D721Med (cell line): ENCODE data around the gene NPC2.

Experiments used
- DNase-seq: peaks from one replicate; pipeline ENCODE4 v3.0.0; 2011; ENCODE audit warnings: low spot score; ENCODE audit not compliant: insufficient read length
- FAIRE-seq: peaks from 2 replicates; lab custom pipeline; 2011; peaks lifted over from hg19 to GRCh38; lab: Jason Lieb, UNC
- CTCF ChIP-seq: IDR thresholded peaks from 2 replicates; pipeline ENCODE4 v1.5.1; 2012; ENCODE audit warnings: mild to moderate bottlenecking, control low read depth; ENCODE audit not compliant: insufficient read depth; ENCODE audit errors: missing control alignments

The NPC2 gene

GRCh38 chr14:74493343-74494261, 497 bp upstream of the NPC2 start, which contains the start of gene ISCA2:
Gene ISCA2 (plus strand): TSS chr14:74493765. CDS start chr14:74493775, 10 bp downstream.
- no peak for FAIRE-seq
- peak; percentile 89 for DNase-seq
- no peak for TF ChIP-seq CTCF

DNA sequence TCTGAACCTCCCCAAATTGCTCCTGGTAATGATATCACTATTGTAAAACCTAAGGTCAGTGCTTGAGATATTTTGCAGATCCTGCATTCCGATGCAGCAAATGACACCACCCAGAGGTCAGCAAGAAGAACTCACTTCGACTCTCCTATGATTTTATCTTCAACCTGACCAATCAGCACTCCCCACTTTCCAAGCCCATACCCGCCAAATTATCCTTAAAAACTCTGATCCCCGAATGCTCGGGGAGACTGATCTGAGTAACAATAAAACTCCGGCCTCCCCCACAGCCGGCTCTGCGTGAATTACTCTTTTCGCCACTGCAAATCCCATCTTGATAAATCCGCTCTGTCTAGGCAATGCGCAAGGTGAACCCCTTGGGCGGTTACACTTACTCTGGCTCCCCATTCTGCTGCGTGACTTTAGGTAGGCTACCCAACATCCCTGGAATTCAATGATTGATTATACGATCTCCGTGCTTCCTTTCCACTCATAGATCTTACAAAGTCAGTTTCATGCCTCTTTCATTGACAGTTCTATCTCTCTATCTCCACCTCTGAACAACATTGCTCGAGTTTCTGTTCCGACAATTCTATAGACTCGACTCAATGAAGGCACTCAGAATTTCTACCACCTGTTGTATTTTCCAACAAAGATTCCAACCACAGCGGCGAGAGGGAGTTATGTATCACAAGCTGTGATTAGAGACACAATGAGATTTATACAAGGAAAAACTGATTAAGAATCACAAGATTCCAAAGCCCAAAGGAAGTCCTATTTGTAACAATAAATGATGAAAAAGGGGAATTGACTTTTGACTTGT, 939 bp downstream of the NPC2 start:
- DNase-seq (no peak), FAIRE-seq (no peak)
- TF ChIP-seq CTCF = no peak

- no peak for TF ChIP-seq CTCF
- FAIRE-seq = no peak
Measured at GRCh38 chr14:74490486-74490885, 2.6 kb downstream of the NPC2 start.

GRCh38 chr14:74488786-74489397, 4.2 kb downstream of the NPC2 start:
- no peak for FAIRE-seq
- no peak for TF ChIP-seq CTCF
- DNase-seq = no peak

More at GRCh38 chr14:74490486-74490885, 2.6 kb downstream of the NPC2 start:
- no peak for DNase-seq

GRCh38 chr14:74486164-74486563, 6.9 kb downstream of the NPC2 start:
- DNase-seq = no peak
- no peak for TF ChIP-seq CTCF

DNA sequence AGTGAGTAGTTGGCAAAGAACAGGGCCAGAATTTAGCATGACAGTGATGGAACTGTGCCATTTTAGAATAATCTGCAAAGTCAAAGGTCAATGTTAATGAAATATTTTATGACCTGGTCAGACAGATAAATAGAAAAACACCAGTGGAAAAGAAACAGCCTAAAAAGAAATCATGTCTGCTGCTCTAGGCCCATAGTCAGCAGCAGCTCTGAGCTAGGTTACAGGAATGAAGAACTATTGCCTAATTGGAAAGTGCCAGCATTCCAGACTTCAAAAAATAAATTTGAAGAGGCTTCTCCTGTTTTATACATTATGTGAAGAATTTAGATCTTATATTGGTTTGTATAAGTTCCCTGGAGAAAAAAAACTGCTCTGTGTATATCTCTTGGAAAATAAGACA, 9.8 kb downstream of the NPC2 start:
- TF ChIP-seq CTCF = no peak
- no peak for DNase-seq
- no peak for FAIRE-seq

More at GRCh38 chr14:74486164-74486563, 6.9 kb downstream of the NPC2 start:
- no peak for FAIRE-seq
